ENCODE measurements around the gene AGBL3.
"Not testable (repeated sequence)": the region's sequence is repeated elsewhere in the genome, so short reads cannot be mapped to it uniquely, and the experiment has no call there.

AGBL3 gene

DNA sequence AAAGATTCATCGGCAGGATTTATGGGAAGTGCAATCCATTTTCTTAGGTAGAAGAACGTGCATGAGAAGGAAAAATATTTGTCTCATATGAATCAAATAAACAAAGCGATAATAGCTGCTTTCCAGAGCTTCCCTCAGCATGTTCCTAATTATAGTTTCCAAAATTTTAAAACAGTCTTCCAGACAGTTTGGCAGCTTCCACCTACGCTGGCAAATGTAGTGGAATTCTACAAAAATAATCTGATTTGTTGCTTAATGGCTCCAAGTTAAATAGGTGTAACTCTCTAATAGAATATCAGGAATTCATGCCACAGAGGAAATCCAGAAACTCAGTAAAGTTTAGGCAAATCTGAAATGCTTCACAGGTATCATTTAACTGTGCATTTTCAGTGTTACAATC is 23.3 kb upstream of the AGBL3 start:
- TF ChIP-seq, protein P1, sequence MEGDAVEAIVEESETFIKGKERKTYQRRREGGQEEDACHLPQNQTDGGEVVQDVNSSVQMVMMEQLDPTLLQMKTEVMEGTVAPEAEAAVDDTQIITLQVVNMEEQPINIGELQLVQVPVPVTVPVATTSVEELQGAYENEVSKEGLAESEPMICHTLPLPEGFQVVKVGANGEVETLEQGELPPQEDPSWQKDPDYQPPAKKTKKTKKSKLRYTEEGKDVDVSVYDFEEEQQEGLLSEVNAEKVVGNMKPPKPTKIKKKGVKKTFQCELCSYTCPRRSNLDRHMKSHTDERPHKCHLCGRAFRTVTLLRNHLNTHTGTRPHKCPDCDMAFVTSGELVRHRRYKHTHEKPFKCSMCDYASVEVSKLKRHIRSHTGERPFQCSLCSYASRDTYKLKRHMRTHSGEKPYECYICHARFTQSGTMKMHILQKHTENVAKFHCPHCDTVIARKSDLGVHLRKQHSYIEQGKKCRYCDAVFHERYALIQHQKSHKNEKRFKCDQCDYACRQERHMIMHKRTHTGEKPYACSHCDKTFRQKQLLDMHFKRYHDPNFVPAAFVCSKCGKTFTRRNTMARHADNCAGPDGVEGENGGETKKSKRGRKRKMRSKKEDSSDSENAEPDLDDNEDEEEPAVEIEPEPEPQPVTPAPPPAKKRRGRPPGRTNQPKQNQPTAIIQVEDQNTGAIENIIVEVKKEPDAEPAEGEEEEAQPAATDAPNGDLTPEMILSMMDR (IDR thresholded peaks at IDR 0.05; ENCODE audit: extremely low read depth, missing control alignments) = no peak
- no peak for DNase-seq (ENCODE audit: low spot score)

DNA sequence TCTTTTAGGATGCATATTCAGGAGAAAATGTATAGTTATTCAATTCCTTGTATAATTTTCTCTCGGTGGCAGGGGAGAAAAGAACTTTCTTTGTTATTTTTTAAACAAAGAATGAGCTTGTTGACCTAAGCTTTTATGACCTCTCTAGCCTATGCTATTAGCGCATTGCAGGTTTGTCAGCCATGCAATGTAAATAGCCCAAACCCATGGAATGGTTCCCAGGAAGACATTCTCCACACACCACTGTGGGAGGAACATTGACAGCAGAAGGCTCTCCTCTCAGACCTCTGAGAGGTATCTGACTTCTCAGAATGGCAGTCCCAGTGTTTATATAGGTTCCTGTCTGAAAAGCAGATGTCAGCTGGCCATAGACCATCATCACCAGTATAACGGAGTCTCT is 19.6 kb upstream of the AGBL3 start:
- DNase-seq (ENCODE audit: low spot score) = no peak
- TF ChIP-seq, protein P1 (IDR thresholded peaks at IDR 0.05; ENCODE audit: extremely low read depth, missing control alignments) = no peak

DNA sequence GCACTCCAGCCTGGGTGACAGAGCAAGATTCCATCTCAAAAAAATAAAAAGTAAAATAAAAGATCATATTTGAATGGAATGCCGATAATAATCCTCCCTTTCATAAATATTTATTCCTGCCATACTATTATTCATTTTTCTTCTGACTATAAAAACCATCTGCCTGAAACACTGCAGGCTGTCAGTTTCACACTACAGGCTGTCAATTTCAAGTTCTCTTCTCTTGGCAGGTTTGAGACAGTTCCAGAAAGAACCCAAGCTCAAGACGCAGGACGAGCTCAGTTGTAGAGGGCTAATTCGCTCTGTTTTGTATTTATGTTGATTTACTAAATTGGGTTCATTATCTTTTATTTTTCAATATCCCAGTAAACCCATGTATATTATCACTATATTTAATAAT is 18.2 kb upstream of the AGBL3 start:
- TF ChIP-seq, protein P1 (IDR thresholded peaks at IDR 0.05; ENCODE audit: extremely low read depth, missing control alignments) = no peak
- no peak for DNase-seq (ENCODE audit: low spot score)

DNA sequence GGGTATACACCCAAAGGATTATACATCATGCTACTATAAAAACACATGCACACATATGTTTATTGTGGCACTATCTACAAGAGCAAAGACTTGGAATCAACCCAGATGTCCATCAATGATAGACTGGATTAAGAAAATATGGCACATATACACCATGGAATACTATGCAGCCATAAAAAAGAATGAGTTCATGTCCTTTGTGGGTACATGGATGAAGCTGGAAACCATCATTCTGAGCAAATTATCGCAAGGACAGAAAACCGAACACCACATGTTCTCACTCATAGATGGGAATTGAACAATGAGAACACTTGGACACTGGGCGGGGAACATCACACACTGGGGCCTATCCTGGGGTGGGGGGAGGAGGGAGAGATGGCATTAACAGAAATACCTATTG is 4.7 kb upstream of the AGBL3 start:
- not testable (repeated sequence) for DNase-seq (ENCODE audit: low spot score)

DNA sequence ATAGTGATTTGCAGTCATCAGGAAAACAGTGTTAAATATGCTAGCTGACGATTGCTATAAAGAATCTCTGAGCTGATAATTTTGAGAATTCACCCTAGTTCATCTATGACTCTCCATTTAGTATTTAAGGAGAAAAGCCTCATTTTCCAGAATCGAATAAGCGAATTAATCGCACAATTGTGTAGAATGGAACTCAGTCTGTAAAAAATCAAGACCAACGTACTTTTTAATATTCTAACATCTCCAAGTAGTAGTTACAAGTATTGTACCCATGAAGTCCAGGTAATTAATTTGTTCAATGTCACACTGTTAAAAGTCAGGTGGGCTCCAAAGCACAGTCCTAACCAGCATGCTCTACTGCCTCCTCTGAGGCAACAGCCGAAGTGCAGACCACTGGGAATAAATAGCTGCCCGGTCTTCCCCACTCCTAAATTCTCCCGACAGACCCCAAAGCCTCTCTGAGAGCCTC is 380 bp upstream of the AGBL3 start:
- DNase-seq (ENCODE audit: low spot score) = no peak
- TF ChIP-seq, protein P1 (IDR thresholded peaks at IDR 0.05; ENCODE audit: extremely low read depth, missing control alignments) = no peak

DNA sequence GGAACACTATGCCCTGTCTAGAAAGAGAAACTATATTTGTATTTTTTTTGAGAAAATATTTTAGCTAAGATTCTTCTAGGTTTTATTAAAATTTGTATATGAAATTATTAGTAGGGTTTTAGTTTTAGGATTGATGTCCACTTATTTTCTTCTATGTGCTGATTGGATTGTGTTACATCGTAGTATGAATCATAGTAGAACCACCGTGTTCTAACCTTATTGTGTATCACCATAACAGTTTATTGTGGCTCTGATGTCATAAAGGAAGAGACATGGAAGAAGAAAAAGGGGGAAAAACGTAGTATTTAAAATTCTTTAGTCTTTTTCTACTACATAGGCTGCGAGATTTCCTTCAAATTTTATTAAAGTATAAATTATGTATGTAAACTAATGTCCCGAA is 1.9 kb downstream of the AGBL3 start:
- TF ChIP-seq, protein P1 (IDR thresholded peaks at IDR 0.05; ENCODE audit: extremely low read depth, missing control alignments) = no peak
- DNase-seq (ENCODE audit: low spot score) = no peak

DNA sequence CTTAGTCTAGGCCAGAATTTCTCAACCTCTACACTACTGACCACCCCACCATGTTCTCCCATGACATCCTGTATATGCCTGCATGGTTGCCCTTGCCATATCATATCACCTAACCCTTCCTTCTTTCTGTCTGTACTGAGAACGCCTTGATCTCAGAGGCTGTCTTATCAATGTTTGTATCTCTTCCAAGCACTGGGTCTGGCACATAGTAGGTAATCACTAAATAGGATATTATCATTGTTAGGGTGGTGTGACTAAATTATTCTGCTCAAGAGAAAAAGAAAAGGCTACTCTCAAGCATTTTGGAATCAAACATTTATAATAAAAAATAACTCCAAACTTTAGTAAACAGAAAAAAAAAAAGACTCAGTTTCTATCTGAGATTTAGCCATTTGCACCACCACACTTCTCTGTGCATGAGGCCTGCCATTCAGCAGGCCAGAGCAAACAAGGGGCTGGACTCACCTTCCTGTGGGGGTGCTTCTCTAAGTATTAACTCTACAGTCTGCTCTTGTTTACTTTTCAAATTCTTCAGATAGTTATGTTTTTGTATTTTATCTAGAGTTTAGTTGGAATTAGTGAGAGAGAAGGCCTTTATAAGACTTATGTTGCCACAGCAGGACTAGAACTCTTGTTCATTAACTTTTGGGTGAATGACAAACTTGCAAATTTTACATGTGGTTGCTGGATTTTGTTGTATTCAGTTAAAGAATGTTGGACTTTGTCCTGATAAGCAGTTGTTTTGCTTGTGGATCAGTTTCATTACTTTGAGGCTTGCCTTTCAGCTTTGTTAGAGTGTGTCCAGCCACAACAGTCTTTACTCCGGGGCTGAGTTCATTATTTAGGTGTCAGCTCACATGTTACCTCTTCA is 5.4 kb downstream of the AGBL3 start:
- DNase-seq (ENCODE audit: low spot score) = no peak

More for the DNA sequence above, 5.4 kb downstream of the AGBL3 start:
- TF ChIP-seq, protein P1 (IDR thresholded peaks at IDR 0.05; ENCODE audit: extremely low read depth, missing control alignments) = no peak

Measured in GM20000 (cell line).